Fibroblast of skin of scalp (primary cell): ENCODE measurements around the gene ATPAF1.
A peak's percentile ranks its signal among the peaks of the same experiment; 100 is the strongest.

Experiments used
- DNase-seq: peaks from one replicate; pipeline ENCODE4 v3.0.0-alpha.2; 2013

Gene ATPAF1

GRCh38 chr1:46649764-46650163 lies 18.4 kb downstream of the ATPAF1 start:
- no peak for DNase-seq

GRCh38 chr1:46647611-46648010 lies 20.6 kb downstream of the ATPAF1 start:
- no peak for DNase-seq

GRCh38 chr1:46646844-46647243 lies 21.3 kb downstream of the ATPAF1 start:
- DNase-seq = no peak

- no peak for DNase-seq
Observed at GRCh38 chr1:46646331-46646730, 21.8 kb downstream of the ATPAF1 start.

GRCh38 chr1:46645815-46646214 lies 22.3 kb downstream of the ATPAF1 start:
- no peak for DNase-seq

GRCh38 chr1:46643368-46643775 lies 24.8 kb downstream of the ATPAF1 start:
- peak; percentile 86 for DNase-seq

- DNase-seq = no peak
Observed at GRCh38 chr1:46642115-46642680, 26.0 kb downstream of the ATPAF1 start.

- DNase-seq = no peak
Observed at GRCh38 chr1:46639547-46639946, 28.6 kb downstream of the ATPAF1 start.

- no peak for DNase-seq
Observed at GRCh38 chr1:46638921-46639320, 29.2 kb downstream of the ATPAF1 start.

GRCh38 chr1:46637444-46638083 lies 30.6 kb downstream of the ATPAF1 start:
- no peak for DNase-seq

GRCh38 chr1:46635205-46635604 lies 33.0 kb downstream of the ATPAF1 start:
- no peak for DNase-seq

GRCh38 chr1:46630719-46631118 lies 37.4 kb downstream of the ATPAF1 start:
- no peak for DNase-seq

GRCh38 chr1:46623743-46624644 lies 44.2 kb downstream of the ATPAF1 start:
- DNase-seq = no peak

- DNase-seq = peak; percentile 45
Observed at GRCh38 chr1:46622344-46622743, 45.8 kb downstream of the ATPAF1 start.

GRCh38 chr1:46621930-46622329 lies 46.2 kb downstream of the ATPAF1 start:
- no peak for DNase-seq

- DNase-seq = no peak
Observed at GRCh38 chr1:46619656-46620258, 48.4 kb downstream of the ATPAF1 start.

- DNase-seq = no peak
Observed at GRCh38 chr1:46618754-46619415, 49.3 kb downstream of the ATPAF1 start.

- no peak for DNase-seq
Observed at GRCh38 chr1:46617833-46618232, 50.3 kb downstream of the ATPAF1 start.

GRCh38 chr1:46617108-46617800 lies 50.9 kb downstream of the ATPAF1 start:
- no peak for DNase-seq

GRCh38 chr1:46616277-46617107 lies 51.7 kb downstream of the ATPAF1 start, which contains the start of gene MOB3C:
Gene MOB3C (minus strand): TSS chr1:46616811. CDS start chr1:46613321, 3,490 bp downstream.
- DNase-seq = peak; percentile 79

- DNase-seq = no peak
Observed at GRCh38 chr1:46615735-46616134, 52.4 kb downstream of the ATPAF1 start.
